Measurements from ENCODE around the gene INMT. TPM values are rescaled to one million over a fixed set of nuclear protein-coding genes. Genes with fewer than 3 reads are reported as not detected.

INMT gene
- total and polyA plus RNA-seq, 7 donors: 3.7 to 39.6 (median 9.6) TPM

DNA sequence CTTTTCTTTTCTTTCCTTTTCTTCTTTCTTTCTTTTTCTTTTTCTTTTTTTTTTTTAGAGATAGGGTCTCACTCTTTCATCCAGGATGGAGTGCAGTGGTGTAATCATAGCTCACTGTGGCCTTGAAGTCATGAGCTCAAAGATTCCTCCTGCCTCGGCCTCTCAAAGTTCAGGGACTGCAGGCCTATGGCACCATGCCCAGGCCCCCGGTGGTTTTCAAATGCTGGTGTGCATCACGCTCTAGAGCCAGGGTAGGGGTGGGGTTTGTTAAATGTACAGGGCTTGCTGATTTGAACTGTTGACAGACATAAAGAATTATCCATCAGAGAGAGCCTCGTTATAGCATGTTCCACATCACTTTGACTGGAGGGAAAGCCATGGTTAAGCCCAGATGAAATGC lies 25.0 kb downstream of the INMT start:
- WGBS, 2 donors: 83 to 91% methylated on average over 4 of the region's 4 CpGs
- H3K9me3 ChIP-seq: no peaks in the 10 kb centered on the region
- TF ChIP-seq POLR2A (IDR thresholded peaks at IDR 0.05): no peak
- TF ChIP-seq, protein P1, sequence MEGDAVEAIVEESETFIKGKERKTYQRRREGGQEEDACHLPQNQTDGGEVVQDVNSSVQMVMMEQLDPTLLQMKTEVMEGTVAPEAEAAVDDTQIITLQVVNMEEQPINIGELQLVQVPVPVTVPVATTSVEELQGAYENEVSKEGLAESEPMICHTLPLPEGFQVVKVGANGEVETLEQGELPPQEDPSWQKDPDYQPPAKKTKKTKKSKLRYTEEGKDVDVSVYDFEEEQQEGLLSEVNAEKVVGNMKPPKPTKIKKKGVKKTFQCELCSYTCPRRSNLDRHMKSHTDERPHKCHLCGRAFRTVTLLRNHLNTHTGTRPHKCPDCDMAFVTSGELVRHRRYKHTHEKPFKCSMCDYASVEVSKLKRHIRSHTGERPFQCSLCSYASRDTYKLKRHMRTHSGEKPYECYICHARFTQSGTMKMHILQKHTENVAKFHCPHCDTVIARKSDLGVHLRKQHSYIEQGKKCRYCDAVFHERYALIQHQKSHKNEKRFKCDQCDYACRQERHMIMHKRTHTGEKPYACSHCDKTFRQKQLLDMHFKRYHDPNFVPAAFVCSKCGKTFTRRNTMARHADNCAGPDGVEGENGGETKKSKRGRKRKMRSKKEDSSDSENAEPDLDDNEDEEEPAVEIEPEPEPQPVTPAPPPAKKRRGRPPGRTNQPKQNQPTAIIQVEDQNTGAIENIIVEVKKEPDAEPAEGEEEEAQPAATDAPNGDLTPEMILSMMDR (IDR thresholded peaks at IDR 0.05): no peak
- no peak for TF ChIP-seq EP300 (IDR thresholded peaks at IDR 0.05)
- TF ChIP-seq POLR2AphosphoS5 (IDR thresholded peaks at IDR 0.05): no peak
- H3K27me3 ChIP-seq: no peaks in the 10 kb centered on the region
- no peak overlapping the region for H3K4me3 ChIP-seq
- peaks cover 0 to 65% (median 50%) of the 10 kb centered on the region in 4 donors for H3K4me1 ChIP-seq
- peak; percentile 61 for DNase-seq
- H3K36me3 ChIP-seq: peaks cover 0 to 4% (median 0%) of the 10 kb centered on the region in 4 donors
- H3K27ac ChIP-seq: peak overlapping the region in 3 of 4 donors; percentile 82 to 85 (median 84)
- intact Hi-C loops (cut with DNase I): no loop called here

DNA sequence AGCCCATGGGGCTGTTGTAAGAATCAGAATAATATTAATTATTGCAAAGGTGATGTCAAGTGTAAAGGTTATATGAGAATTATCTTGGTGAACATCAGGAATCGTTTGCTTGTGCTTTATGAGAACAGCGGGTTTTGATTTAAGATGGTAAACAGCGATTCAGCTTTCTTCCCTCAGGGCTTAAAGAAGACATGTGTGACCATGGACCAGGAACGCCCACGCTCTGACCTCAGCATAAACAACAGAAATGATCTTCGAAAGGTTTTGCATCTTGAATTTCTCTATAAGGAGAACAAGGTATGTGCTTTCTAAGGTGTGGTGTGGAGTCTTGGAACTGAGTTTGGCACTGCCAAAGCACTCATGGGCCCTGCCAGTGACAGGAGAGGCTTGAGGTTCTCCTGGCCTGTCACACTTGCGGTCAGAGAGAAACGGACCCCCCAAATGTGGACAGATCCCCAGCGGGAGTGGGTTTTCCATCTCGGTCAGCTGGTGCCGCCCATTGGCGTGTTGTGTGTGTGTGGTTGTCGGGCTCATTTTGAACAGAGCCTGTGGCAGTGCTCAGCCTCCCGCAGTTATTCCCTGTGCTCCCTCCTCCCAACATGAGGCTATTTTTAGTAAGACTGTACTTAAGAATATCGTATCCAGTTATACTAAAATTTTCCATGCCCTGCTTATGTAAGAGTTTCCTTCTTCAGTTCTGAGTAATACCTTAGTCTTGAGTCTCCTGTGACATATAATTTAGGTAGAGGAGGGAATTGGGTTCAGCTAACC lies 26.5 kb downstream of the INMT start:
- no peak for DNase-seq
- no peaks in the 10 kb centered on the region for H3K27me3 ChIP-seq
- WGBS, 2 donors: 87 to 92% methylated on average over 15 of the region's 15 CpGs
- H3K27ac ChIP-seq: peak overlapping the region; percentile 78 to 85 (median 83)
- TF ChIP-seq POLR2A (IDR thresholded peaks at IDR 0.05) (no peak), POLR2AphosphoS5 (IDR thresholded peaks at IDR 0.05) (peak; percentile 14 to 69 (median 44)), EP300 (IDR thresholded peaks at IDR 0.05) (peak in 1 of 4 donors; percentile 33)
- TF ChIP-seq, protein P1 (IDR thresholded peaks at IDR 0.05): no peak
- H3K36me3 ChIP-seq: peaks cover 0 to 19% (median 7%) of the 10 kb centered on the region in 4 donors
- H3K4me3 ChIP-seq: no peak overlapping the region
- H3K4me1 ChIP-seq: peaks cover 0 to 52% (median 43%) of the 10 kb centered on the region in 4 donors
- intact Hi-C loops (cut with DNase I): no loop called here
- no peaks in the 10 kb centered on the region for H3K9me3 ChIP-seq

DNA sequence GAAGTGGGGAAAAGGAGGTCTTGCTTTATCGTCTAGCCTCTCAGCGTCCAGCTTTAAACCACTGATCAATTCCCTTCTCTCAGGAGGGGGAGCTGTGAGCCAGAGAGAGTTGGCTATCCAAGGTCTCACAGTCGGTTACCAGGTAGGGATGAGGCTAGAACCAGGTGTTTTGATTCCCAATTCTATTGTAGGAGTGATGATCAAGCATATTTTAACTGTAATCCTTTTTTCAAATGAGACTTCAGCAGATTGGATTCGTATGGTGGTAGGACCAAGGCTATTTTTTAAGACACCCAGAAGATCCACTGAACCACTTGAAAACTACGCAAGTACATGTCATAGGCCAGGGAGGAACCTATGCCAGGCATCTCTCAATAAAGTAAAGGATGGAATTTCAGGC lies 27.6 kb downstream of the INMT start:
- H3K36me3 ChIP-seq: peaks cover 0 to 27% (median 13%) of the 10 kb centered on the region in 4 donors
- intact Hi-C loops (cut with DNase I): no loop called here
- DNase-seq: no peak
- peaks cover 0 to 52% (median 43%) of the 10 kb centered on the region in 4 donors for H3K4me1 ChIP-seq
- no peak overlapping the region for H3K4me3 ChIP-seq
- TF ChIP-seq EP300 (IDR thresholded peaks at IDR 0.05): no peak
- TF ChIP-seq, protein P1 (IDR thresholded peaks at IDR 0.05): no peak
- no peak for TF ChIP-seq POLR2A (IDR thresholded peaks at IDR 0.05)
- no peak for TF ChIP-seq POLR2AphosphoS5 (IDR thresholded peaks at IDR 0.05)
- 74 to 83% methylated on average over 5 of the region's 5 CpGs for WGBS, 2 donors
- H3K27me3 ChIP-seq: no peaks in the 10 kb centered on the region
- no peaks in the 10 kb centered on the region for H3K9me3 ChIP-seq
- H3K27ac ChIP-seq: peak overlapping the region; percentile 78 to 85 (median 83)

DNA sequence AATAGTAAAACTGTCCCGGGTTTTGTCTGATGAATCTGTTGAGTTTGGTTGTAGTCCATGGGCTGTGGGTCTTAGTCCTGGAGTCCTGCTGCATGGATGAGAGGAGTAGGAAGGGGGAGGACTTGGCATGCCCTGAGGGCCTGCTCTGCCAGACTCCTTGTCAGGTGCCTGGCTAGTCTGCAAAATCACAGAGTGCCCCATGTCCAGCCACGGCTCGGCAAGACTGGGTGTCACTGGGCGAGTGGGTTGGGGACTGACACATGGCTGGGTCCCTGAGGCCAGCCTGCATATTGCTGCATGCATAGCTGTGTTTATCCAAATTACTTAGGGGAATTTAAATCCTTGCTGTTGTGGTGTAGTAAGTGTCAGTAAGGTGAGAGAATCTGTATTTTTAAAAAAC lies 29.0 kb downstream of the INMT start:
- Histone ChIP-seq H3K36me3 (peaks cover 0 to 41% (median 15%) of the 10 kb centered on the region in 4 donors), H3K9me3 (no peaks in the 10 kb centered on the region), H3K4me1 (peaks cover 0 to 52% (median 43%) of the 10 kb centered on the region in 4 donors), H3K27ac (peak overlapping the region in 2 of 4 donors; percentile 17 to 38), H3K27me3 (no peaks in the 10 kb centered on the region), H3K4me3 (no peak overlapping the region)
- DNase-seq: no peak
- TF ChIP-seq, protein P1 (IDR thresholded peaks at IDR 0.05): no peak
- no peak for TF ChIP-seq POLR2AphosphoS5 (IDR thresholded peaks at IDR 0.05)
- TF ChIP-seq EP300 (IDR thresholded peaks at IDR 0.05): no peak
- TF ChIP-seq POLR2A (IDR thresholded peaks at IDR 0.05): no peak
- intact Hi-C loops (cut with DNase I): no loop called here
- 92% methylated on average over 4 of the region's 4 CpGs for WGBS, 2 donors
